Chondrocyte (in vitro differentiated cells): ENCODE measurements around the gene REEP6. TPM values are rescaled to one million over a fixed set of nuclear protein-coding genes. Genes with fewer than 3 reads are reported as not detected.
"Not testable (repeated sequence)": the region's sequence is repeated elsewhere in the genome, so short reads cannot be mapped to it uniquely, and the experiment has no call there.

Experiments
- DNase-seq: peaks from one replicate; pipeline ENCODE4 v3.0.0; 2021; ENCODE audit warnings: mixed read lengths, low spot score
- H3K27ac Mint-ChIP-seq: one replicate; pipeline ENCODE4 v1.8.0; 2021; ENCODE audit warnings: mild to moderate bottlenecking, moderate library complexity, mixed read lengths; ENCODE audit not compliant: unreplicated experiment
- H3K27me3 Mint-ChIP-seq: 2 replicates; pipeline ENCODE4 v1.8.0; 2021; ENCODE audit warnings: low read depth, mixed read lengths
- H3K36me3 Mint-ChIP-seq: 2 replicates; pipeline ENCODE4 v1.8.0; 2021; ENCODE audit warnings: low read depth, mixed read lengths
- H3K4me1 Mint-ChIP-seq: 2 replicates; pipeline ENCODE4 v1.8.0; 2021; ENCODE audit warnings: low read depth, mild to moderate bottlenecking, mixed read lengths
- H3K4me3 Mint-ChIP-seq: one replicate; pipeline ENCODE4 v1.8.0; 2021; ENCODE audit warnings: mild to moderate bottlenecking, moderate library complexity, mixed read lengths; ENCODE audit not compliant: unreplicated experiment
- H3K9me3 Mint-ChIP-seq: 2 replicates; pipeline ENCODE4 v1.8.0; 2021; ENCODE audit warnings: low read depth, mixed read lengths
- CTCF ChIP-seq: fragments of 200-600 bp; sonication (generic); IDR thresholded peaks from 2 replicates; pipeline ENCODE4 v1.5.0; 2021; ENCODE audit warnings: antibody characterized with exemption, mild to moderate bottlenecking, moderate library complexity
- total RNA-seq: library from RNA; stranded (reverse); gene quantifications from 3 replicates; pipeline ENCODE4 v1.2.1, GENCODE V29; 2021

Gene REEP6
- total RNA-seq, 1 donor from 2014 or later, result 2.8 TPM

- no peaks in the 10 kb centered on the region for H3K36me3 Mint-ChIP-seq
- H3K27me3 Mint-ChIP-seq, result peaks cover 10% of the 10 kb centered on the region
- no peak overlapping the region for H3K27ac Mint-ChIP-seq
- no peak for DNase-seq
- H3K4me3 Mint-ChIP-seq, result no peak overlapping the region
- no peak for TF ChIP-seq CTCF
- H3K4me1 Mint-ChIP-seq, result no peaks in the 10 kb centered on the region
- H3K9me3 Mint-ChIP-seq, result no peaks in the 10 kb centered on the region
These were observed 27.5 kb downstream of the REEP6 start for GRCh38 chr19:1518471-1518870.

- peaks cover 16% of the 10 kb centered on the region for H3K27me3 Mint-ChIP-seq
- H3K4me1 Mint-ChIP-seq, H3K36me3 Mint-ChIP-seq, H3K9me3 Mint-ChIP-seq, H3K27ac Mint-ChIP-seq, H3K4me3 Mint-ChIP-seq, DNase-seq: not testable (repeated sequence)
These were observed 28.8 kb downstream of the REEP6 start for GRCh38 chr19:1519802-1520201.

GRCh38 chr19:1520203-1520780 lies 29.3 kb downstream of the REEP6 start:
- no peak for DNase-seq
- TF ChIP-seq CTCF, result no peak
- H3K4me3 Mint-ChIP-seq, result no peak overlapping the region
- peaks cover 20% of the 10 kb centered on the region for H3K27me3 Mint-ChIP-seq
- no peaks in the 10 kb centered on the region for H3K9me3 Mint-ChIP-seq
- peaks cover 5% of the 10 kb centered on the region for H3K4me1 Mint-ChIP-seq
- H3K27ac Mint-ChIP-seq, result no peak overlapping the region
- H3K36me3 Mint-ChIP-seq, result no peaks in the 10 kb centered on the region

- Mint-ChIP-seq H3K27me3 (peaks cover 25% of the 10 kb centered on the region), H3K4me3 (no peak overlapping the region), H3K4me1 (peaks cover 5% of the 10 kb centered on the region), H3K9me3 (no peaks in the 10 kb centered on the region), H3K27ac (no peak overlapping the region), H3K36me3 (no peaks in the 10 kb centered on the region)
- DNase-seq, result no peak
- no peak for TF ChIP-seq CTCF
These were observed 30.7 kb downstream of the REEP6 start for GRCh38 chr19:1521636-1522035.

- DNase-seq, result no peak
- H3K27ac Mint-ChIP-seq, result no peak overlapping the region
- peaks cover 26% of the 10 kb centered on the region for H3K27me3 Mint-ChIP-seq
- no peak overlapping the region for H3K4me3 Mint-ChIP-seq
- peaks cover 5% of the 10 kb centered on the region for H3K4me1 Mint-ChIP-seq
- no peaks in the 10 kb centered on the region for H3K9me3 Mint-ChIP-seq
- no peaks in the 10 kb centered on the region for H3K36me3 Mint-ChIP-seq
- no peak for TF ChIP-seq CTCF
These were observed 31.1 kb downstream of the REEP6 start for GRCh38 chr19:1522061-1522460.

- peaks cover 28% of the 10 kb centered on the region for H3K27me3 Mint-ChIP-seq
- no peaks in the 10 kb centered on the region for H3K9me3 Mint-ChIP-seq
- no peak for DNase-seq
- peaks cover 5% of the 10 kb centered on the region for H3K4me1 Mint-ChIP-seq
- no peak overlapping the region for H3K27ac Mint-ChIP-seq
- no peaks in the 10 kb centered on the region for H3K36me3 Mint-ChIP-seq
- H3K4me3 Mint-ChIP-seq, result no peak overlapping the region
- no peak for TF ChIP-seq CTCF
These were observed 31.9 kb downstream of the REEP6 start for GRCh38 chr19:1522838-1523237.
